Activated T-helper 17 cell treated with anti-CD3 and anti-CD28 coated beads, Interleukin-2, amount 50 U/mL, for 72 hours (primary cell): ENCODE measurements around the gene ZSCAN31. TPM values are rescaled to one million over a fixed set of nuclear protein-coding genes. Genes with fewer than 3 reads are reported as not detected.
"Not testable (repeated sequence)": the region's sequence is repeated elsewhere in the genome, so short reads cannot be mapped to it uniquely, and the experiment has no call there.

ENCODE experiments used
- ATAC-seq: fragments of 150-1000 bp; cut with Tn5 transposase; replicated peaks from 2 replicates; pipeline ENCODE4 v1.10.0; 2021; ENCODE audit warnings: mild to moderate bottlenecking, moderate library complexity
- H3K27ac Mint-ChIP-seq: one replicate; pipeline ENCODE4 v1.8.0; 2022; ENCODE audit warnings: mixed read lengths
- H3K27me3 Mint-ChIP-seq: one replicate; pipeline ENCODE4 v1.8.0; 2022; ENCODE audit warnings: mixed read lengths
- H3K36me3 Mint-ChIP-seq: one replicate; pipeline ENCODE4 v1.8.0; 2022; ENCODE audit warnings: low read depth, mild to moderate bottlenecking, mixed read lengths
- H3K4me1 Mint-ChIP-seq: one replicate; pipeline ENCODE4 v1.8.0; 2022; ENCODE audit warnings: mixed read lengths
- H3K4me3 Mint-ChIP-seq: one replicate; pipeline ENCODE4 v1.8.0; 2022; ENCODE audit warnings: mild to moderate bottlenecking, mixed read lengths
- H3K9me3 Mint-ChIP-seq: one replicate; pipeline ENCODE4 v1.8.0; 2022; ENCODE audit warnings: mixed read lengths
- total RNA-seq, 2 donors: library from RNA; stranded (reverse); gene quantifications; one replicate each; pipeline ENCODE4 v1.2.3, GENCODE V29; 2022

The ZSCAN31 gene
- total RNA-seq, 2 donors from 2014 or later, result 0.63 to 1.0 TPM

DNA sequence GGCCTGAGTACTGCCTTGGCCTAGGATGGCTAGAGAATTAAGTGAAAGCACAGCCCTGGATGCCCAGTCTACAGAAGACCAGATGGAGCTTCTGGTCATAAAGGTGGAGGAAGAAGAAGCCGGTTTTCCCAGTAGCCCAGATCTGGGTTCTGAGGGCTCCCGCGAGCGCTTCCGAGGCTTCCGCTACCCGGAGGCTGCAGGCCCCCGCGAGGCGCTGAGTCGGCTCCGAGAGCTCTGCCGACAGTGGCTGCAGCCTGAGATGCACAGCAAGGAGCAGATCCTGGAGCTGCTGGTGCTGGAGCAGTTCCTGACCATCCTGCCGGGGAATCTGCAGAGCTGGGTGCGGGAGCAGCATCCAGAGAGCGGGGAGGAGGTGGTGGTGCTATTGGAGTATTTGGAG, 23.6 kb upstream of the ZSCAN31 start:
- not testable (repeated sequence) for H3K27me3 Mint-ChIP-seq, H3K27ac Mint-ChIP-seq, ATAC-seq, H3K4me3 Mint-ChIP-seq, H3K36me3 Mint-ChIP-seq, H3K9me3 Mint-ChIP-seq, H3K4me1 Mint-ChIP-seq

- no peak for ATAC-seq
- H3K36me3 Mint-ChIP-seq, result no peaks in the 10 kb centered on the region
- peak overlapping the region; percentile 31 for H3K27ac Mint-ChIP-seq
- peaks cover 3% of the 10 kb centered on the region for H3K4me1 Mint-ChIP-seq
- no peak overlapping the region for H3K4me3 Mint-ChIP-seq
- H3K27me3 Mint-ChIP-seq, result no peaks in the 10 kb centered on the region
- no peaks in the 10 kb centered on the region for H3K9me3 Mint-ChIP-seq
These were observed 21.1 kb upstream of the ZSCAN31 start for GRCh38 chr6:28357036-28357435.

GRCh38 chr6:28356666-28357020, 20.7 kb upstream of the ZSCAN31 start:
- H3K4me1 Mint-ChIP-seq, result peaks cover 7% of the 10 kb centered on the region
- H3K4me3 Mint-ChIP-seq, result peak overlapping the region; percentile 85
- no peaks in the 10 kb centered on the region for H3K36me3 Mint-ChIP-seq
- no peak for ATAC-seq
- H3K27me3 Mint-ChIP-seq, result no peaks in the 10 kb centered on the region
- H3K9me3 Mint-ChIP-seq, result no peaks in the 10 kb centered on the region
- no peak overlapping the region for H3K27ac Mint-ChIP-seq

DNA sequence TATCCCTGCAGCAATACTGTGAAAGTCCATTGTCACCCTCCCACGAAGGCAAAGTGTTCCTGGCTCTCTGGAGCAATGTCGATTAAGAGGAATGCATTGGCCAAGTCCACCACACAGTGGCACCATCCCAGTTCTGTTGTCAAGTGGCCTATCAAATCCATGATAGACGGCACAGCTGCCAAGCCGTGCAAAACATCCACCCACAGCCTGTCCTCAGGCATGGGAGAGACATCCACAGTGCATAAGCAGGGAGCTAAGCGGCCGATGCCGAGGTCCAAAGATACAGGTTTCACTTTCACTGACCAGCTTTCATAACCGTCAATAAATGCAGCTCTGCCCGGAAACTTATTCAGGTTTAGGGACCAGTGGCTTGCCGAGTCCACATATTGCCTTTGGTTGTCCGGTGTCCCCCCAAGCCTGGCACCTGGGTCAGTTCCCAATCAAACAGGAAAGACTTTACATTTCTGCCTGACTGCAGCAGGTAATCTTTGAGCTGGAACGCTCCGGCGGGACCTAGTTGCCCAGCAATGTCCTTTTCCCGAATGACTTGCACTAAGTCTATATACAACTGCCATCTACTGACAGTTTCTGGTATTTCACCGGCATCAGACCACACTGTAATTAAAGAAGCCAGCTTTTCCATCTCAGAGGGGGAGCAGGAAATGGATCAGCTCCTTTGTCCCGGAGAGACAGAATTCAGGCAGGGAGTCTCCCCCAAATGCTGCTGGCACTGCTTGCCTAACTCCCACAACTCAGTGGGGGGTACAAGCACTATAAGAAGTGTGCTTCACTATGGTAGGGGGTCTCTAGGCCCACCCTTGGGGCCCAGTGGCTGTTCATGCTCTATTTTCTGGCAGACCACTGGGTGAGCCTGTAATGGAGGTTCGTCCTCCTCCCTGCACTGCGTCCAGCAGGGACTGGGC, 20.1 kb upstream of the ZSCAN31 start:
- Mint-ChIP-seq H3K36me3 (no peaks in the 10 kb centered on the region), H3K4me1 (peaks cover 11% of the 10 kb centered on the region), H3K4me3 (peak overlapping the region; percentile 85), H3K9me3 (no peaks in the 10 kb centered on the region), H3K27ac (peak overlapping the region; percentile 81), H3K27me3 (no peaks in the 10 kb centered on the region)
- peak; percentile 84 for ATAC-seq

GRCh38 chr6:28354688-28355554, 19.0 kb upstream of the ZSCAN31 start:
- Mint-ChIP-seq H3K4me3 (peak overlapping the region; percentile 85), H3K4me1 (peaks cover 20% of the 10 kb centered on the region), H3K27ac (peak overlapping the region; percentile 81)

DNA sequence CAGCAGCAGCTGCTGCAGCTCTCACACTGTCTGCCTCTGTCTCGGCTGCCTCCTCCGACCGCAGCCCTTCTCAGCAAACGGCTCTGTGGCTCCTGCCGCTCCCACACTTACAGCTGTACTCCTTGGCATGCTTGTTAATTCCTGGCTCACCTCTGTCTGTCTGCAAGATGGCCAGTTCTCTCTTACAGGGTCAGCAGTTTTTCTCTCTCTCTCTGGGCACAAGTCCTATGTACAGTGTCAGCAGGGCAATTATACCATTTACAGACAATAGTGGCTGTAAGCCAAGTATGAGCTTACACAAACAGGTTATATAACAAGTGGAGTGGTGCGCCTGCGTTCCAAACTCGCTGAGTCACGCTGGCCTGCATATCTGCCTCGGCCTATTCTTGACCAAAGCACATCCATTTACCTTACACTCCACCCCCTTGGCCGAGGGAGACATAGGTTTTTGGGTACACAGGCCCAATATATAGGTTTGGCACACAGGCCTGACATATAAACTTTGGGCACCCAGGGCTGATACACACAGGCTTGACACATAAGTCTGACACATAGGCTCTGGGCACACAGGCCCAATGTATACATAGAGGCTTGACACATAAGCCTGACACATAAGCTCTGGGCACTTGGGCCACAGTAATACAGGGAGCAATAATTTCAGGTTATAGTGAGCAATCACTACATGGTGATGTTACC, 18.2 kb upstream of the ZSCAN31 start:
- H3K36me3 Mint-ChIP-seq, result no peaks in the 10 kb centered on the region
- H3K27ac Mint-ChIP-seq, result no peak overlapping the region
- no peak overlapping the region for H3K4me3 Mint-ChIP-seq
- peaks cover 25% of the 10 kb centered on the region for H3K4me1 Mint-ChIP-seq
- H3K9me3 Mint-ChIP-seq, result no peaks in the 10 kb centered on the region
- no peak for ATAC-seq
- H3K27me3 Mint-ChIP-seq, result no peaks in the 10 kb centered on the region

More at GRCh38 chr6:28354688-28355554, 19.0 kb upstream of the ZSCAN31 start:
- ATAC-seq, result no peak
- H3K9me3 Mint-ChIP-seq, result no peaks in the 10 kb centered on the region
- H3K36me3 Mint-ChIP-seq, result no peaks in the 10 kb centered on the region
- no peaks in the 10 kb centered on the region for H3K27me3 Mint-ChIP-seq

DNA sequence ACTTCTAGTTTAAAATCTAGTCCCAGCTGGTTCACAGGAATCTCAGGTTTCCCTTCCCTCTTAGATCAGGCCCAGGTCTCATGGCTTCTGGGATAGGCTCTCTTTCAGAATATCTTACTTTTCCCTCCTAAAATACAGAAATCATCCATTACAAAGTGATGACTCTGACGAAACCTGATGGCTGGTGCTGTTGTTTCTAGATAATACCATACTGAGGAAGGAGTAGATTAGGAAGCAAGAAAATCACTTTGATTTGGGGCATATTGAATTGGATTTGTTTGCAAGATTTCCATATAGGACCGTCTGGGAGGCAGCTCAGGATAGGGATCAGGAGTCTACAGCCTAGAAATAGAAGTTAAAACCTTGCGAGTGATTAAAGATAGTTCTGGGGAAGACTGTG, 17.4 kb upstream of the ZSCAN31 start:
- H3K27me3 Mint-ChIP-seq, result no peaks in the 10 kb centered on the region
- H3K4me3 Mint-ChIP-seq, result no peak overlapping the region
- no peaks in the 10 kb centered on the region for H3K36me3 Mint-ChIP-seq
- H3K9me3 Mint-ChIP-seq, result no peaks in the 10 kb centered on the region
- H3K27ac Mint-ChIP-seq, result no peak overlapping the region
- ATAC-seq, result no peak
- H3K4me1 Mint-ChIP-seq, result peaks cover 25% of the 10 kb centered on the region

DNA sequence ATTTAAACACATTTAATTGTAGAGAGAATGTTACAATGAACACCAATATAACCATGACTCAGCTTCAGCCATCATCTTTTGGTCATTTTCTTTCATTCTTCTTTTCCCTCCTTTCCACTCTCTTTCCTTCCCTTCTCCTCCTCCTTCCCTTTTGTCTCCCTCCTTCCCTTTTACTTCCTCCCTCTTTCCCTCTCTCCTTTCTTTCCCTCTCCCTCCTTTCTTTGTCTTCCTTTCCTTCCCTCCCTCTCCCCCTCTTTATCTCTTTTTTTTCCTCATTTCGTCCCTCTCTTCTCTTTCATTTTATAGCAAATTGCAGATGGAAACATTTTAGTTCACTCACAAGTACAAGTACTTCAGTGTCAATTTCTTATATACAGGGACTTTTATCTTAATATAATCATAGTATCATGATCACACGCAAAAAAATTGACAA, 15.6 kb upstream of the ZSCAN31 start:
- Mint-ChIP-seq H3K36me3 (no peaks in the 10 kb centered on the region), H3K27ac (no peak overlapping the region), H3K9me3 (no peaks in the 10 kb centered on the region), H3K4me1 (peaks cover 25% of the 10 kb centered on the region), H3K4me3 (peak overlapping the region; percentile 94), H3K27me3 (peaks cover 13% of the 10 kb centered on the region)
- no peak for ATAC-seq

DNA sequence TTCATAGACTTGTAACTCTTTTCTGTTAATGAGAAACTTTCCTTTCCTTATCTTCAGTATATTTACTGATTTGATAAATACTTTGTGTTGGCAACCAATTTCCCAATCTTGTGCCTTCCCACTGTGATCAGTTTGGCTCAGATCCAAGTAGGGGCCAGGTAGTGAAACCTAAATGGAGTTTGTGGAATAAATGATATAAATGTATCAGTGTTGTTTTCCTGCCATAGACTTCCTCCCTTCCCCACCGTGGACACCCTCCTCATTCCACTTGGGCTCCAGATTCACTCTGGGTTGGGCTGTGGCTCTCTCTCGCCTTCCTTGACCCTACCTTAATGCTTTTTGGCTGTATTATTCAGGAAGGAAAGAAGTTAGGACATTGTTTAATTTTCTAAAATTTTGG, 15.1 kb upstream of the ZSCAN31 start:
- Mint-ChIP-seq H3K4me3 (peak overlapping the region; percentile 94), H3K4me1 (peaks cover 25% of the 10 kb centered on the region), H3K27ac (no peak overlapping the region), H3K36me3 (no peaks in the 10 kb centered on the region), H3K27me3 (peaks cover 15% of the 10 kb centered on the region), H3K9me3 (no peaks in the 10 kb centered on the region)
- ATAC-seq, result no peak

DNA sequence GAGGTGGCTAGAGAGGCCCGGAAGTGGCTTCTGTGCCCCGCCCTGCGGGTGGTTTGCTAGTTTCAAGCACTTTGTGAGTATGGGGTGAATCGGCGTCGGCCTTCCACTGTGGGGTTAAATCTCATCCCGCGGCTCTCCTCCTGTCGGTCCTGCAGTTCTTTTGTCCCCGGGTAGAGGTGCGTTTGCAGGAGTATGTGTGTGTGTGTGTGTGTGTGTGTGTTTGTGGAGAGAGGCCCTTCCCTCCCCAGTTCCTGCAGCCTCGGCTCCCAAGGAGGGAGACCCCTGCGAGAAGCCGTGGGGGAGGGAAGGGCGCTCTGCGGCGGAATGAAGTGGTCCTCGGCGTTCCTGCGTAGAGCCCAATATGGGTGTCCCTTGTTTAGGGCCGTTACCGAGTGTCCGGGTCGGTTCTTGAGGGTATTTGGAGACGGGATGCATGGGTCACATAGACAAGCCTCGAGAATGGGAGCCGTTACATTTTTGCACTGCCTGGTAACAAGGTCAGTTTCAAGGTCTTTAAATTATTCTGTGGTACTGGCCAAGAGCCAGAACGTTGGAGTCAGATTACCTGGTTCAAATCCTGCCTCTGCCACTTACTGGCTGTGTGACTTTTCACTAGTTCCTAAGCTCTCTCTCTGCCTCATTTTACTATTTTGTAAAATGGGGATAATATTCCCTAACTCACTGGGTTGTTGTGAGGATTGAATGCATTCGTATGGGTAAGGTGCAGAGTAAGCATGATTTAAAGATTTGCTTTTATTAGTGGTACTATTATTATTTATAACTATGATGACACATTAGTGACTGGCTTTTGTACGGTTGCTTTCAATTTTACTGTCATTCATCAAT, 14.2 kb upstream of the ZSCAN31 start, which contains the start of gene ZKSCAN3:
ZKSCAN3 (plus strand) TSS at position 56 of the 846 bp plus-strand sequence. CDS start 9,640 bp downstream, outside the sequence.
- H3K9me3 Mint-ChIP-seq, result no peaks in the 10 kb centered on the region
- peak within 1 kb of the TSS; percentile 90 for H3K27ac Mint-ChIP-seq
- peak within 1 kb of the TSS; percentile 94 for H3K4me3 Mint-ChIP-seq
- peaks cover 21% of the 10 kb centered on the region for H3K4me1 Mint-ChIP-seq
- H3K36me3 Mint-ChIP-seq, result no peaks in the 10 kb centered on the region
- H3K27me3 Mint-ChIP-seq, result peaks cover 17% of the 10 kb centered on the region
- peak; percentile 100 for ATAC-seq

DNA sequence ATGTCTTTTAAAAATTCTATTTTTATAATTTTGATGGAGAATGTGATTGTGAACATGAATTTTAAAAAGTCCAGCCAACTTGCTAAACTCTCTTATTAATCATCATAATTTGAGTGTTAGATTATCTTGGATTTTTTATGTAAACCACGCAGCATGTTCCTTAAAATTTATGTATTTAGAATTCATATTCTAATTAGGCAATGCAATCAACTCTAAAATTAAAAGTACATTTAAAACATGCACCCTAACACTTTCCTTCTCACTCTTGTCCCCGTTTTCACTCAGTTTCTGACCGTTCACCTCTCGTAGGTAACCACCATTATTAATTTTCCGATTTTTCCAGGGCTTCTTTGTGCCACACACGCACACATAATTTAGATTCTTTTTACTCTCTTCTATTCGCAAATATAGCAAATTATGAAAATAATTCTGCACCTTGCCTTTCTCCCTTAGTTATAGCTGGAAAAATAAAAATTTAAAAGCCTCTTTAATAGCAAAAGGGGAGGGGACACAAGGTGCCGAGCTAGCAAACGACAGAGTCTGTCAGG, 13.5 kb upstream of the ZSCAN31 start:
- Mint-ChIP-seq H3K4me1 (peaks cover 21% of the 10 kb centered on the region), H3K4me3 (peak overlapping the region; percentile 94), H3K27ac (peak overlapping the region; percentile 90), H3K36me3 (no peaks in the 10 kb centered on the region), H3K9me3 (no peaks in the 10 kb centered on the region), H3K27me3 (peaks cover 21% of the 10 kb centered on the region)
- peak; percentile 3 for ATAC-seq

- peaks cover 21% of the 10 kb centered on the region for H3K4me1 Mint-ChIP-seq
- H3K4me3 Mint-ChIP-seq, result no peak overlapping the region
- ATAC-seq, result no peak
- H3K9me3 Mint-ChIP-seq, result no peaks in the 10 kb centered on the region
- peaks cover 23% of the 10 kb centered on the region for H3K27me3 Mint-ChIP-seq
- H3K36me3 Mint-ChIP-seq, result no peaks in the 10 kb centered on the region
- no peak overlapping the region for H3K27ac Mint-ChIP-seq
These were observed 11.2 kb upstream of the ZSCAN31 start for GRCh38 chr6:28347119-28347518.

DNA sequence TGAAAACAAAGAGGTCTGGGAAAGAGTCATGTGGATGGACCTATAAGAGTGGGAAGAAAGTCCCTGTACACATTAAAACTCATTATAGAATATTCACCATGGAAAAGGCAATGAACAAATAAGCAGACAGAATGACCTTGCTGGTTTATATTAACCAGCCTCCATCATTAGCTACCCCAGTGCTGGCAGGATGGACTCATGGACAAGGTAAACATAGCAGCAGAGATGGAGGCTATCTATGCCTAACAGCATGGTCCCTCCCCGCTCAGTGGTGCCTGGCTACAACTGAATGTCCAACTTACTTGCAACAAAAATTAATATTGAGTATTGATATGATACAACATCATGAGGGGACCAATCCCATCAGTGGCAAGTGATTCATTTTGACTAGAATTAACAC, 9.3 kb upstream of the ZSCAN31 start:
- Mint-ChIP-seq H3K27ac (no peak overlapping the region), H3K9me3 (peaks cover 2% of the 10 kb centered on the region), H3K36me3 (no peaks in the 10 kb centered on the region), H3K4me3 (no peak overlapping the region), H3K27me3 (peaks cover 29% of the 10 kb centered on the region), H3K4me1 (peaks cover 8% of the 10 kb centered on the region)
- ATAC-seq, result no peak
